Skeletal muscle cell (primary cell): Measurements from ENCODE around the gene KLRK1.
A peak's percentile ranks its signal among the peaks of the same experiment; 100 is the strongest.
"Not testable (repeated sequence)": the region's sequence is repeated elsewhere in the genome, so short reads cannot be mapped to it uniquely, and the experiment has no call there.

ENCODE experiments used
- DNase-seq: peaks from one replicate; pipeline ENCODE4 v3.0.0-alpha.2; 2010; ENCODE audit warnings: low read depth
- H3K4me3 ChIP-seq: 2 replicates; pipeline ENCODE4 v1.5.1; 2011; ENCODE audit warnings: low read depth, mild to moderate bottlenecking, control low read depth, low read length, moderate library complexity

Gene KLRK1

GRCh38 chr12:10364815-10365622 lies 24.8 kb downstream of the KLRK1 start:
- DNase-seq: peak; percentile 57
- peak overlapping the region; percentile 54 for H3K4me3 ChIP-seq

- peak; percentile 41 for DNase-seq
- H3K4me3 ChIP-seq: peak overlapping the region; percentile 54
These were observed 25.7 kb downstream of the KLRK1 start for GRCh38 chr12:10363914-10364814.

GRCh38 chr12:10363658-10363913 lies 26.3 kb downstream of the KLRK1 start:
- H3K4me3 ChIP-seq: peak overlapping the region; percentile 54
- no peak for DNase-seq

DNA sequence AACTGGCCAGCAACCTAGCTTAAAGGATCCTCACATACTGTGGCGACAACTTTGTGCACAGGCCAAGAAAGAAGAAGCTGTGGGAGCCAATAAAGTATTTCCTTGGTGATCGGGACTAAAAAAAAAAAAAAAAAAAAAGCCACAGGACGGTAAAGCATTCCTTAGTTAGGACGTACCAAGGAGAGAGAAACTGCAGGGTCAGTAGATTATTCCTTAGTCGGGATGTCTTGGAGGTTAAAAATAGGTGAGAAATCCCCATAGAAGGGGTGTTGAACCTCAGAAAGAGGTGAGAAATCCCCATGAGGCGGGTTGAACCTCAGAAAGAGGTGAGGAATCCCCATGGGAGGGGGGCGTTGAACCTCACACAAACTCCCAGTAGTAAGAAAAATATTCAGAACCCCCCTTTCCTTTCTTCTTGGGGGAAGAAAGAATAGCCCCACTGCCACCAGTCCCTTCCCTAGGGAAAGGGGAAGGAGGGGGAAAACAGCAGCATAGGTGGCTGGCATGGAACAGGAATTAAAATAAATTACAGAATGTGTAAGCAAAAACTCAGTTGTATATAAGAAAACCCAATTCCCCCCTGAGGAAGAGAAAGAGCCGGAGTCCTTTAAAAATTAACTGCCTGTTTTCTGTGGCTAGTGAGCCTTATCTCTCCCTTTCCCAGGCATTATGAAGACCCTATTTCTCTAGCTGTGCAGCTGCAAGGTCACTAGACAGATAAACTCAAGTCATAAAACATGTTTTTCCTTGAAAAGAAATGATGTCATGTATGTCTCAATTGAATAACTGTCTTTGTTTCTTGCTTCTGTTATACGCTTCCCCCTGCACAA lies 26.8 kb downstream of the KLRK1 start:
- no peak for DNase-seq
- no peak overlapping the region for H3K4me3 ChIP-seq

DNA sequence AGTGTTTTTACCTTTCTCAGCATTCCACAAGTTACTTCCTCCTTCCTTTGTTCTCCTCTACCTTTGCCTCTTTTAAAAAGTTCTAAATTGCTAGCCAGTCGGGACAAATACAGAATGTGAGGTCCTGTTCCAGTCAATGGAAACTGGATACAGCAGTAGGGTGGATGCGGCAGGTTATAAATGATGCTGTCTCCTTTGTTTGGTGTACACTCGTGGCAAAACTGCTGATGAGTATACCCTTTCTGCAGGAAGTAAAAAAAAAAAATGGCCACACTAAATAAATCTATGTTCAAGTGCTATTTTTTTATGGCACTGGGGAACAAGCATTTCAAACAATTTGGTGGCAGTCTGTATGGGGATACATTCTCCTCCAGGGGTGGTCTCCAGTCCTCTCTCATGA lies 27.5 kb downstream of the KLRK1 start:
- no peak for DNase-seq
- no peak overlapping the region for H3K4me3 ChIP-seq

GRCh38 chr12:10361622-10362021 lies 28.2 kb downstream of the KLRK1 start:
- no peak overlapping the region for H3K4me3 ChIP-seq
- peak; percentile 30 for DNase-seq

- H3K4me3 ChIP-seq: no peak overlapping the region
- no peak for DNase-seq
These were observed 28.8 kb downstream of the KLRK1 start for GRCh38 chr12:10361084-10361483.

DNA sequence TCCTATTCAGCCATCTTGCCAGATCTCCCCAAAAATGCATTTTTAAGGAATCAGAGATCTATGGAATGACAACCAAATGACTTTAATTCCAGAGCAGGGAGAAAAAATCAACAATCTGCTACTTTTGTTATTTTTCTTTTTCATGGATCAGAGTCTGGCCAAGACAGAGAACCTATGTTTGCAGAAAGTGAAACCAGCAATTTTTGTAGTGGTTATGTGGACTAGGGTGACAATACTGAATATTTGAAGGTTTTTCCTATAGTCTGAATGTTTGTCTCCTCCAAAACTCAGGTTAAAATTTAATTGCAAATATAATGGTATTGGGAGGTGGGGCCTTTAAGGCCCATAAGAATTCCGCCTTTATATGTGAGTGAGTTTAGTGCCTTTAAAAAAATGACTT lies 30.9 kb downstream of the KLRK1 start:
- no peak for DNase-seq
- H3K4me3 ChIP-seq: no peak overlapping the region

DNA sequence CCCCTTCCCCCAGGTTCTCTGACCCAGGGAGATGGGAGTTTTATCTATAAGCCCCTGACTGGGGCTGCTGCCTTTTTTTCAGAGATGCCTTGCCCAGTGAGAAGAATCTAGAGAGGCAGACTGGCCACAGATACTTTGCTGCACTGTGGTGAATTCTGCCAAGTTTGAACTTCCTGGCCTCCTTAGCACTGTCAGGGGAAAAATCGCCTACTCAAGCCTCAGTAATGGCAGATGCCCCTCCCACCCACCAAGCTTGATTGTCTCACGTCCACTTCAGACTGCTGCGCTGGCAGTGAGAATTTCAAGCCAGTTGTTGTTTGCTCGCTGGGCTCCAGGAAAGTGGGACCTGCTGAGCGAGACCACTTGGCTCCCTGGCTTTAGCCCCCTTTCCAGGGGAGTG lies 31.7 kb downstream of the KLRK1 start:
- H3K4me3 ChIP-seq: no peak overlapping the region
- no peak for DNase-seq

DNA sequence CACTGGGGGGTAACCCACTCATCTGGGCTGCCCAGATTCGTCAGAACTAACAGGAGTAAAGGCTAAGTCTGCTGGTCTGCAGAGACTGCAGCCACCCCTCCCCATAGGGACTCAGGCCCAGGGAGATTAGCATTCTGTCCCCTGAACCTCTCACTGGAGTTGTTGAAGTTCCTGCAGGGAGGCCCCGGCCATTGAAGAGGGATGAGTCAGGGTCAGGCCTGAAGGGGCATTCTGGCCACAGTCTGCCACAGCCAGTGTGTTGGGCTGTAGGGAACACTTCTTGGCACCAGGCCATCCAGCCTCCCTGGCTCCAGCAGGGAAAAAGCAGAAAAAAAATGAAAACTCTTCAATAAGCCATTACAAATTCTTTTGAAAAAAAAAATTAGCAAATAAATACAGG lies 35.3 kb downstream of the KLRK1 start:
- H3K4me3 ChIP-seq: no peak overlapping the region
- DNase-seq: peak; percentile 36

DNA sequence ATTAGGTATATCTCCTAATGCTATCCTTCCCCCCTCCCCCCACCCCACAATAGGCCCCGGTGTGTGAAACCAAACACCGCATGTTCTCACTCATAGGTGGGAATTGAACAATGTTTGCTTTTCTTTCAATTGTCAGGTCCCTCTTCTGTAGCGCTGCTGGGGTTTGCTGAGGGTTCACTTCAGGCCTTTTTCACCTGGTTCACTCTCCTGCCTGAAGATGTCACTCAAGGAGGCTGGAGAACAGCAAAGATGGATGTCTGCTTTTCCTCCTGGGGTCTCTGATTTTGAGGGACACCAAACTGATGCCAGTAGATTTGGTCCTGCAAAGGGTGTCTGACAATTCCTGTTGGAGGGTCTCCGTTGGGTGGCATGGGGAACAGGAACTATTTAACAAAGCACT lies 35.8 kb downstream of the KLRK1 start:
- H3K4me3 ChIP-seq: no peak overlapping the region
- no peak for DNase-seq

- H3K4me3 ChIP-seq, DNase-seq: not testable (repeated sequence)
These were observed 38.4 kb downstream of the KLRK1 start for GRCh38 chr12:10351457-10351856.

DNA sequence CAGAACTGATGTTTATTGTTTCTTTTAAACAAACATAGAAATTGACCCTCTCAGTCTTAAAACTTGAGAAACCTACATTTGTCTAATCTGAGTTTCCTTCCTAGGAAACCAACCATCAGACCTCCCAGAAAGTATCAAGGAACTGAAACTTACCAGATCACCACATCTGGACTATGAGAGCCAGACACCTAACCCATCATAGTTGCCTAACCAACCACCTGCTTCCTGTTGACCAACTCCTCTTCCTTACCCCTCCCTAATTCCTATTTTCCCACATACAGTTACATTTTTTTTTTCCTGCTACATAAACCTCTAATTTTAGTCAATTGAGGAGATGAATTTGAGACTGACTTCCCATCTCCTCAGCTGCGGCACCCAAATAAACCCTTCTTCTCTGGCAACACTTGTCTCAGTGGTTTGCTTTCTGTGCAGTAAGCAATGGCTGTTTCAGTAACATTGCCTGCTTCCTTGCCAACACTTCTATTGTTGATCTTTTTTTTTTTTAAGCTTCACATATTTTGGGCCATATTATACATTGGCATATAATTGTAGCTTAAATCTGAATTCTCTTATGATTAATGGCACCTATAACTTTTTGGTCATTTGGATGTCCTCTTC lies 47.8 kb downstream of the KLRK1 start:
- no peak for DNase-seq
- H3K4me3 ChIP-seq: no peak overlapping the region

GRCh38 chr12:10340946-10341345 lies 48.9 kb downstream of the KLRK1 start:
- H3K4me3 ChIP-seq, DNase-seq: not testable (repeated sequence)

DNA sequence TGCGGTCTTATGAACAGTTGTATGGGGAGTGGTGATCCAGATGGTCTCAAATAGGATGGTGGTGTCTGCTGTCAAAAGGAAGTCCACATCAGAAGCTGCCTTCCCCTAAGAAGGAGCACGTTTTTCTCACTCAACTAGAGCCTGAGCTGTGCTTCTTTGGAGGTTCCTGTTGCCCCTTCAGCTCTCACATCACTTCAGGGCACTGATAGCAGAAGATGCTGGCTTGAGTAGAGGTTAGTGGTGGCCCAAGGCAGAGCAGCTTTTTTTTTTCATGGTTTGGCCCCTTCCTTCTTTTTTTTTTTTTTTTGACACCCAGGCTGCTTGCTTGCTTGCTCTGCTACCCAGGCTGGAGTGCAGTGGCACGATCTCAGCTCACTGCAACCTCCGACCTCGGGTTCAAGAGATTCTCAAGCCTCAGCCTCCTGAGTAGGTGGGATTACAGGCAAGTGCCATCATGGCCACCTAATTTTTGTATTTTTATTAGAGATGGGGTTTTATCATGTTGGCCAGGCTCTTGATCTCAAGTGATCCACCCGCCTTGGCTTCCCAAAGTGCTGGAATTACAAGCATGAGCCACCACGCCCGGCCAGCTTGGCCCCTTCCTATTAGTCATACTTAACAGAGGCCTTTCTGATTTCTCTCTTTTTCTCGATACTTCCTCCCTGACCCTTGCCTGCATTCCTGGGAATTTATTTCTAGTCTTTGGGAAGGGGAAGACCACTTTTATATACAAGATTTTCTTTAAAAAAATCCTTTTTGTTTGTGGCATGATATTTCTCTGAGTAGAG lies 50.6 kb downstream of the KLRK1 start:
- DNase-seq: no peak
- H3K4me3 ChIP-seq: no peak overlapping the region

DNA sequence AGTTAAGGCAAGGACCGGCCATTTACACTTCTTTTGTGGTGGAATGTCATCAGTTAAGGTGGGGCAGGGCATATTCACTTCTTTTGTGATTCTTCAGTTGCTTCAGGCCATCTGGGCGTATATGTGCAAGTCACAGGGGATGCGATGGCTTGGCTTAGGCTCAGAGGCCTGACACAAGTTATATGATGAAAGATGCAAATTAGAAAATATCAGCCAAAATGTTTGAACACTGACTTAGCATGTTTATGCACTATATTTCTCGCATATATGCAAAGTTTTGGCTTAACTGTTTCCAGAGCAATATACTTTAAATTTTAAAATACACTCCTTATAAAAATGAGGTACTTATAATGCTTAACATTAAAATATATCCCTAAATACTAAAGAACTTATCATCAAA lies 51.4 kb downstream of the KLRK1 start:
- H3K4me3 ChIP-seq, DNase-seq: not testable (repeated sequence)

GRCh38 chr12:10336196-10336595 lies 53.6 kb downstream of the KLRK1 start:
- not testable (repeated sequence) for DNase-seq, H3K4me3 ChIP-seq

DNA sequence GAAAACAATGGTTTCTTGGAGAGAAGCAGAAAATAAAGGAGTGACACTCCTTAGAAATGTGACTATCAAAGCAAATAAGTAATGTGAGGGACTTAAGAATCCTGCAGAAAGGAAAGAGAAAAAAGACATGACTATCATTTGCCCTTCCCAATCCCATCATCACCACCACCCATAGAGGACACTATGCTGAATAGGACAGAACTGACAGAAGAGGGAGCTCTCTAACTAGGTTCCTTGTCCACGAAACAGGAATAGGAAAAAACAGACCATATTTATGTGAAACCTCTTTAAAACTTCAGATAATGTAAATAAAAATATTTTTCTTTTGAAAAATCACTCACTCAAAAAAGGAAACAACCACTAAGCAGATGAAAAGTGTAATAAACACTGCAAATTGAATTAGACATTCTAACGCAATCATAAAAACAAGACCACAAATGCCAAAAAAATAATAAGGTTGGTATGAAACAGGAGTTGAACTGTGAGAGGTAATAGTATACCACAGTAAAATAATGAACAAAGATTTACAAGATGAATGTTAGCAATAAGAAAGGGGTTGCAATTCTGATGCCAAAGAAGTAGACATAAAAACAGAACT lies 58.1 kb downstream of the KLRK1 start:
- DNase-seq: peak; percentile 22
- H3K4me3 ChIP-seq: no peak overlapping the region
